DOHH2 (cell line): Measurements from ENCODE around the gene NME2.

Source experiments
- H3F3A ChIP-seq: fragments of 200-600 bp; sonication (generic), shearing (Covaris generic); 2 replicates; pipeline ENCODE4 v1.6.0; 2016; ENCODE audit warnings: antibody characterized with exemption, mild to moderate bottlenecking; ENCODE audit not compliant: control insufficient read depth, insufficient read depth
- H3K27ac ChIP-seq: fragments of 200-600 bp; sonication (generic); 2 replicates; pipeline ENCODE4 v1.5.1; 2014; ENCODE audit warnings: low read depth, mild to moderate bottlenecking, low read length, moderate library complexity
- H3K27me3 ChIP-seq: fragments of 200-600 bp; sonication (generic); 2 replicates; pipeline ENCODE4 v1.6.1; 2014; ENCODE audit warnings: mild to moderate bottlenecking, low read length, mixed read lengths; ENCODE audit not compliant: control insufficient read depth
- H3K36me3 ChIP-seq: fragments of 200-600 bp; sonication (generic); 2 replicates; pipeline ENCODE4 v1.6.1; 2014; ENCODE audit warnings: mild to moderate bottlenecking, low read length, moderate library complexity, mixed read lengths; ENCODE audit not compliant: control insufficient read depth
- H3K4me1 ChIP-seq: fragments of 200-600 bp; sonication (generic); 2 replicates; pipeline ENCODE4 v1.6.1; 2014; ENCODE audit warnings: mild to moderate bottlenecking, low read length, mixed read lengths; ENCODE audit not compliant: control insufficient read depth
- H3K4me2 ChIP-seq: fragments of 200-600 bp; sonication (generic); 2 replicates; pipeline ENCODE4 v1.6.0; 2014; ENCODE audit warnings: mild to moderate bottlenecking, low read length, moderate library complexity
- H3K4me3 ChIP-seq: fragments of 200-600 bp; sonication (generic); 2 replicates; pipeline ENCODE4 v1.5.1; 2014; ENCODE audit warnings: mild to moderate bottlenecking, low read length, mixed read lengths
- H3K79me2 ChIP-seq: fragments of 200-600 bp; sonication (generic); 2 replicates; pipeline ENCODE4 v1.6.1; 2014; ENCODE audit warnings: mild to moderate bottlenecking, low read length, mixed read lengths; ENCODE audit not compliant: control insufficient read depth
- H3K9me2 ChIP-seq: fragments of 200-600 bp; sonication (generic); replicated peaks from 2 replicates; pipeline ENCODE4 v1.6.1; 2014; ENCODE audit warnings: mild to moderate bottlenecking, low read length, mixed read lengths; ENCODE audit not compliant: control insufficient read depth
- H3K9me3 ChIP-seq: fragments of 200-600 bp; sonication (generic); 2 replicates; pipeline ENCODE4 v1.6.1; 2014; ENCODE audit warnings: antibody characterized with exemption, low read length, mixed read lengths; ENCODE audit not compliant: control insufficient read depth, insufficient read depth
- H4K20me1 ChIP-seq: fragments of 200-600 bp; sonication (generic); 2 replicates; pipeline ENCODE4 v1.6.0; 2014; ENCODE audit warnings: low read depth, mild to moderate bottlenecking, antibody characterized with exemption, low read length, moderate library complexity; ENCODE audit not compliant: control insufficient read depth, insufficient read depth
- EZH2phosphoT487 ChIP-seq: fragments of 200-600 bp; sonication (generic); IDR thresholded peaks from 2 replicates; pipeline ENCODE4 v1.6.1; 2017; ENCODE audit warnings: borderline replicate concordance, mild to moderate bottlenecking, antibody characterized with exemption, low read length, moderate library complexity, mixed read lengths
- TF ChIP-seq, protein P1 (sequence below): fragments of 200-600 bp; sonication (generic); IDR thresholded peaks from one replicate; pipeline ENCODE4 v1.5.1; 2014; ENCODE audit warnings: antibody characterized with exemption, mild to moderate bottlenecking, low read depth, low read length; ENCODE audit not compliant: poor library complexity, severe bottlenecking

Gene NME2

GRCh38 chr17:51180486-51180885 lies 14.3 kb downstream of the NME2 start:
- no peaks in the 10 kb centered on the region for H3K79me2 ChIP-seq
- H3K27me3 ChIP-seq, result no peaks in the 10 kb centered on the region
- H3K4me1 ChIP-seq, result peaks cover 6% of the 10 kb centered on the region
- H3K9me2 ChIP-seq, result no peaks in the 10 kb centered on the region
- peaks cover 48% of the 10 kb centered on the region for H3K36me3 ChIP-seq
- H3K4me3 ChIP-seq, result no peak overlapping the region
- TF ChIP-seq EZH2phosphoT487, result no peak
- TF ChIP-seq, protein P1, sequence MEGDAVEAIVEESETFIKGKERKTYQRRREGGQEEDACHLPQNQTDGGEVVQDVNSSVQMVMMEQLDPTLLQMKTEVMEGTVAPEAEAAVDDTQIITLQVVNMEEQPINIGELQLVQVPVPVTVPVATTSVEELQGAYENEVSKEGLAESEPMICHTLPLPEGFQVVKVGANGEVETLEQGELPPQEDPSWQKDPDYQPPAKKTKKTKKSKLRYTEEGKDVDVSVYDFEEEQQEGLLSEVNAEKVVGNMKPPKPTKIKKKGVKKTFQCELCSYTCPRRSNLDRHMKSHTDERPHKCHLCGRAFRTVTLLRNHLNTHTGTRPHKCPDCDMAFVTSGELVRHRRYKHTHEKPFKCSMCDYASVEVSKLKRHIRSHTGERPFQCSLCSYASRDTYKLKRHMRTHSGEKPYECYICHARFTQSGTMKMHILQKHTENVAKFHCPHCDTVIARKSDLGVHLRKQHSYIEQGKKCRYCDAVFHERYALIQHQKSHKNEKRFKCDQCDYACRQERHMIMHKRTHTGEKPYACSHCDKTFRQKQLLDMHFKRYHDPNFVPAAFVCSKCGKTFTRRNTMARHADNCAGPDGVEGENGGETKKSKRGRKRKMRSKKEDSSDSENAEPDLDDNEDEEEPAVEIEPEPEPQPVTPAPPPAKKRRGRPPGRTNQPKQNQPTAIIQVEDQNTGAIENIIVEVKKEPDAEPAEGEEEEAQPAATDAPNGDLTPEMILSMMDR, result no peak
- H4K20me1 ChIP-seq, result no peaks in the 10 kb centered on the region
- no peak overlapping the region for H3K4me2 ChIP-seq
- no peak overlapping the region for H3K27ac ChIP-seq
- no peaks in the 10 kb centered on the region for H3K9me3 ChIP-seq
- peaks cover 14% of the 10 kb centered on the region for H3F3A ChIP-seq

GRCh38 chr17:51184124-51184523 lies 17.9 kb downstream of the NME2 start:
- Histone ChIP-seq H3K9me2 (no peaks in the 10 kb centered on the region), H3K79me2 (no peaks in the 10 kb centered on the region), H3K36me3 (peaks cover 65% of the 10 kb centered on the region), H3K27ac (no peak overlapping the region), H3F3A (peaks cover 7% of the 10 kb centered on the region), H3K27me3 (no peaks in the 10 kb centered on the region), H4K20me1 (no peaks in the 10 kb centered on the region), H3K9me3 (no peaks in the 10 kb centered on the region), H3K4me2 (no peak overlapping the region), H3K4me1 (peaks cover 6% of the 10 kb centered on the region), H3K4me3 (no peak overlapping the region)
- TF ChIP-seq EZH2phosphoT487, result no peak
- TF ChIP-seq, protein P1, result no peak

- Histone ChIP-seq H3K79me2 (no peaks in the 10 kb centered on the region), H4K20me1 (no peaks in the 10 kb centered on the region), H3K4me1 (peaks cover 6% of the 10 kb centered on the region), H3F3A (peaks cover 6% of the 10 kb centered on the region), H3K27ac (no peak overlapping the region), H3K36me3 (peaks cover 69% of the 10 kb centered on the region), H3K4me2 (no peak overlapping the region), H3K27me3 (no peaks in the 10 kb centered on the region), H3K9me3 (no peaks in the 10 kb centered on the region), H3K9me2 (no peaks in the 10 kb centered on the region), H3K4me3 (no peak overlapping the region)
- TF ChIP-seq, protein P1, result no peak
These were observed 19.6 kb downstream of the NME2 start for GRCh38 chr17:51185763-51186332.
